IPS-15b (cell line): ENCODE results near the gene ACAD8.

ENCODE experiments used
- H3K27me3 ChIP-seq: one replicate; pipeline ENCODE4 v1.6.1; 2013; ENCODE audit warnings: low read length; ENCODE audit not compliant: control insufficient read depth, insufficient read depth
- H3K36me3 ChIP-seq: one replicate; pipeline ENCODE4 v1.6.1; 2013; ENCODE audit warnings: low read length; ENCODE audit not compliant: control insufficient read depth, insufficient read depth
- H3K4me1 ChIP-seq: one replicate; pipeline ENCODE4 v1.6.1; 2013; ENCODE audit warnings: mild to moderate bottlenecking, low read length; ENCODE audit not compliant: control insufficient read depth, insufficient read depth
- H3K4me3 ChIP-seq: one replicate; pipeline ENCODE4 v1.5.1; 2013; ENCODE audit warnings: low read depth, low read length
- H3K9ac ChIP-seq: one replicate; pipeline ENCODE4 v1.6.1; 2013; ENCODE audit warnings: low read depth, mild to moderate bottlenecking, low read length
- H3K9me3 ChIP-seq: one replicate; pipeline ENCODE4 v1.6.1; 2013; ENCODE audit warnings: mild to moderate bottlenecking, low read length; ENCODE audit not compliant: control insufficient read depth, insufficient read depth

ACAD8 gene

GRCh38 chr11:134313821-134314607, 60.6 kb downstream of the ACAD8 start:
- Histone ChIP-seq H3K9me3 (no peaks in the 10 kb centered on the region), H3K9ac (no peak overlapping the region), H3K4me3 (no peak overlapping the region), H3K36me3 (no peaks in the 10 kb centered on the region), H3K4me1 (no peaks in the 10 kb centered on the region), H3K27me3 (no peaks in the 10 kb centered on the region)
